Effector CD4-positive, alpha-beta T cell (primary cell): ENCODE measurements around the gene GREB1L.

Experiments
- DNase-seq: peaks from one replicate; pipeline ENCODE4 v3.0.0-alpha.2; 2020

GREB1L gene

GRCh38 chr18:21496277-21496835, 254.3 kb downstream of the GREB1L start:
- DNase-seq, result no peak

- DNase-seq, result no peak
These were observed 258.0 kb downstream of the GREB1L start for GRCh38 chr18:21499997-21500396.

DNA sequence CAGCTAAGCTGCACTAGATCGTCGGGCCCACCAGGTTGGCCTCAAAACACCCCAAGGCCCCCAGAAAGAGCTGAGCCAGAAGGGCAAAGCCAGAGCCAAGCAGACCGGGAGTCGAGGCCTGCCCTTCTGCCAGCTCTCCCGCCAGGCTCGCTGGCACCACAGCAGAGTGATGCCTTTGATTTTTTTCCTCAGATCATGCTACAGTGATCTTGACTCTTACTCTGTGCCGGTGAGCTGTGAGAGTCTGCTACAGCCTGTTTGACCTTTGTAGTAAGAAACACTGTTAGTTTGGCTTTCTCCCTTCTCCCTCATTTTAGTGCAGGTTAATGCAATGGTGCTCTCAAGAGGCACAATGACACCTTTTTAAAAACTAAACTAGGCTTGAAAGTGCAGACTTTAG, 260.6 kb downstream of the GREB1L start:
- no peak for DNase-seq

- no peak for DNase-seq
These were observed 266.1 kb downstream of the GREB1L start for GRCh38 chr18:21507913-21508701.

- no peak for DNase-seq
These were observed 267.0 kb downstream of the GREB1L start for GRCh38 chr18:21509062-21509461.

DNA sequence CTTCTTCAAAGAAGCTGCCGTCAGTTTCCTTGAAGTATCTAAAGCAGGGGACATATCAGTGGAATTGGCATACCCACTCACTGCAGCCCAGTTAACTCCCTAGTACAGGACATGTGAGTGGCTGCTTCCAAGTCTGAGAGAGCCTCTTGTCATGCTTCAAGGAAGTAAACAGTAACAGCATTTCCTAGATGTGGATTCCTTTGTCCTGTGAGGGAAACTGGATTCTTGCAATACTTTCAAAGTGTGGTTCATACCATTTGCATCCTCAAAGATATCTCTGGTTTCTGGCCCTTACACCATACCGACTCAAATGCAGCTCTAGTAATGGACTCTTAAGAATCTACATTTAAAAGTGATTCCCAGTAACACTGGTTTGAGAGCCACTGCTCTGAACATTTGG, 271.3 kb downstream of the GREB1L start:
- DNase-seq, result no peak

- DNase-seq, result no peak
These were observed 271.7 kb downstream of the GREB1L start for GRCh38 chr18:21513741-21514140.

DNA sequence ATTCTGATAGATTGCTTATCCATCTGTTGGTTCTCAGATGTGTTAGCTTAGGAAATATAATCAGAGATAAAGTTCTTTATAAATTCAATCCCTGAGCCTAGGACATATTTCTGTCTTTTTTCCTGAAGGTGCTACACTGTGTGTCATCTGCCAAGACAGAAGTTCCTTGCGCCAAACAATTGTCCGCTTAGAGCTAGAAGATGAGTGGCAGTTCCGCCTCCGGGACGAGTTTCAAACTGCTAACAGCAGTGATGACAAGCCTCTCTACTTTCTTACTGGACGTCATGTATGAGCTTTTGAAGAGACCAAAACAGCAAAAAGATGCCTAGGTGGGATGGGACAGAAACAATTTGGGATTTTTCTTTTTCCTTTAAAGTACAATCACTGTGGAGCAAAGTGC, 280.5 kb downstream of the GREB1L start:
- no peak for DNase-seq

DNA sequence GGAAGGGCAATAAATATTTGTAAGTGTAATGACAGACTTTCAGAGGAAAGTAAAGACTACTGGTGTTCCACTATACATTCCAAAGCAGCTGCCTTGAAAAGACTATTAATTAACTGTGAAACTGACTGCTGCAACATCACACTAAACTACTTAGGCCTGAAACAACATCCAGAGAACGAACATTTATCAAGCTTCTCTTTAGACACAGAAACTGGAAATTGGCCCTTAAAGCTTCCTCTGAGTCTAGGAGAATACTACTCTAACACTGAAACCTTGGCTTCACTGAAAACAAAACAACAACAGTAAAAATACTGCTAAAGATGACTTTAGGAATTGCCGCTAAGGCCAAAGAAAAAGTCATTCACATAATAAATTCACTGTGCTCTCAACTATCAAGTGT, 283.9 kb downstream of the GREB1L start:
- DNase-seq, result no peak

GRCh38 chr18:21526463-21526862, 284.4 kb downstream of the GREB1L start:
- no peak for DNase-seq

- no peak for DNase-seq
These were observed 292.3 kb downstream of the GREB1L start for GRCh38 chr18:21534327-21534726.

DNA sequence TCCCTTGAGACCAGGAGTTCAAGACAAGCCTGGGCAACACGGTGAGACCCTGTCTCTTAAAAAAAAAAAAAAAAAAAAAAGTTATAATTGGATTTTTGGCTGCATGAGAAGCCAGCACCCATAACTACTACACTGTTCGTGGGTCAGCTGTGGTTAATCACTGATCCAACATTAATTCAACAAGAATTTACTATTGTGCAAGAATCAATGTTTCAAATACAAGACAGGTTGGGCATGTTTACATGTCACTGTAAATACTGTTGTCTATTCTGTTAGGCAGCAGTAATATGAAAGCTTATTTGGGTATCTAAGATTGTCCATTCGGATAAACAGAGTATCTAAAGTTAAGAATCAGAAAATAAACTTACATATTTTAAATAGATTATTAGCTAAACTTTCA, 296.2 kb downstream of the GREB1L start:
- DNase-seq, result no peak

- DNase-seq, result no peak
These were observed 304.4 kb downstream of the GREB1L start for GRCh38 chr18:21546423-21546822.

DNA sequence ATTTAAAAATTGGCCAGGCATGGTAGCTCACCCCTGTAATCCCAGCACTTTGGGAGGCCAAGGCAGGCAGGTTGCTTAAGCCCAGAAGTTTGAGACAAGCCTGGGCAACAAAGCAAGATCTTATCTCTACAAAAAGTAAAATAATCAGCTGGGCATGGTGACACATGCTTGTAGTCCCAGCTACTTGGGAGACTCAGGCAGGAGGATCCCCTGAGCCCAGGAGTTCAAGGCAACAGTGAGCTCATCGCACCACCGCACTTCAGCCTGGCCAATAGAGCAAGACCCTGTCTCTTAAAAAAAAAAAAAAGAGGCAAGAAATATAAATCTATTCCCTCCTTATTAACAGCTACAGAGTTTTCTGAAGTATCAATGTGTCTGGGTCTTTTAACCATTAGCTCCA, 306.6 kb downstream of the GREB1L start:
- DNase-seq, result no peak

GRCh38 chr18:21550510-21550970, 308.5 kb downstream of the GREB1L start:
- no peak for DNase-seq

- no peak for DNase-seq
These were observed 315.7 kb downstream of the GREB1L start for GRCh38 chr18:21557607-21558253.

- no peak for DNase-seq
These were observed 317.2 kb downstream of the GREB1L start for GRCh38 chr18:21559195-21559594.

DNA sequence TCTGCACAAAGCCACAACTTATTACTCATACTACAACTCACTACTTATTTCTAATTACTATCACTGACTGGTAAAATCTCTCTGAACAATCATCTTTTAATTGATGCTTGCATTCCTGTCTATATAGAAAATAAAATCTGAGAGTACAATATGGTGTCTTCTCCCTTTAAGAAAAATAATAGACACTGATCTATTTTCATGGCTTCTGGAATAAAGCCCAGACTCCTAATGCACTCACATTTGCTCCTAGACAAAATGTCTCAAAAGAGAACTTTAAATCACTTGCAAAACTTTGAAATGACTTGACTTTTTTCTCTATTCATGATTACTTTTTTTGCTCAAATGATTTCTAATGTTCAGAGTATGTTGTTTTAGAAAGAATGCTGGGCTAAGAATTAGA, 329.7 kb downstream of the GREB1L start:
- no peak for DNase-seq
